Activated T-cell treated with anti-CD3 and anti-CD28 coated beads, Interleukin-2, amount 50 U/mL, for 4 hours (primary cell): ENCODE data around the gene S1PR3. TPM values are rescaled to one million over a fixed set of nuclear protein-coding genes. Genes with fewer than 3 reads are reported as not detected.

Experiments
- ATAC-seq, 2 donors: fragments of 200-7000 bp; cut with Tn5 transposase; one replicate each; pipeline ENCODE4 v1.10.0; 2021
- DNase-seq: peaks from one replicate; pipeline ENCODE4 v3.0.0-alpha.2; 2020
- H3K27me3 Mint-ChIP-seq: one replicate; pipeline ENCODE4 v1.8.0; 2021; ENCODE audit warnings: low read depth, mixed read lengths
- H3K36me3 Mint-ChIP-seq: one replicate; pipeline ENCODE4 v1.8.0; 2022; ENCODE audit warnings: mixed read lengths; ENCODE audit not compliant: insufficient read depth
- H3K4me1 Mint-ChIP-seq: one replicate; pipeline ENCODE4 v1.8.0; 2021; ENCODE audit warnings: low read depth, mixed read lengths
- H3K4me3 Mint-ChIP-seq: one replicate; pipeline ENCODE4 v1.8.0; 2021; ENCODE audit warnings: mild to moderate bottlenecking, moderate library complexity, mixed read lengths
- H3K9me3 Mint-ChIP-seq: one replicate; pipeline ENCODE4 v1.8.0; 2021; ENCODE audit warnings: mixed read lengths
- total RNA-seq, 3 donors: library from RNA; stranded (reverse); gene quantifications; one replicate each; pipeline ENCODE4 v1.2.1, GENCODE V29; 2021

The S1PR3 gene
- total RNA-seq, 3 donors from 2014 or later, result 0.58 to 2.3 (median 1.8) TPM

DNA sequence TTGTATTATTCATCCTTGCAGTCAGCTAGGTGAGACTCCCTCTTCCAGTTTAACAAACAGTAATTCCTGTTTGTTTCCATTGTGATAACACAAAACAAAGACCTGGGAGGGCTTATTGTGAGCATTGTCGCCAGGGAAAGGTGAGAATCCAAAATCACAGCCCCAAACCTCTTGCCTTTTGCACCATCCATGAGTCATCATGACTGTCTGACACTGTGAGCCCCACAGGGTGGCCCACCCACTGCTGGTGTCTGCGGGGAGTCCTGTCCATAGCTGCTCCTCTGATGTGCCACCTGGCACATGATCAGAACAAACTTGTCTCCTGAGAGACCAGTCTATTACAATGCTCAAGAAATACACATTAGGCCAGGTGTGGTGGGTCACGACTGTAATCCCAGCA lies 33.7 kb upstream of the S1PR3 start:
- no peaks in the 10 kb centered on the region for H3K9me3 Mint-ChIP-seq
- H3K27me3 Mint-ChIP-seq, result peaks cover 19% of the 10 kb centered on the region
- ATAC-seq (no peak), DNase-seq (no peak)
- no peaks in the 10 kb centered on the region for H3K4me1 Mint-ChIP-seq
- H3K4me3 Mint-ChIP-seq, result no peak overlapping the region
- H3K36me3 Mint-ChIP-seq, result no peaks in the 10 kb centered on the region

DNA sequence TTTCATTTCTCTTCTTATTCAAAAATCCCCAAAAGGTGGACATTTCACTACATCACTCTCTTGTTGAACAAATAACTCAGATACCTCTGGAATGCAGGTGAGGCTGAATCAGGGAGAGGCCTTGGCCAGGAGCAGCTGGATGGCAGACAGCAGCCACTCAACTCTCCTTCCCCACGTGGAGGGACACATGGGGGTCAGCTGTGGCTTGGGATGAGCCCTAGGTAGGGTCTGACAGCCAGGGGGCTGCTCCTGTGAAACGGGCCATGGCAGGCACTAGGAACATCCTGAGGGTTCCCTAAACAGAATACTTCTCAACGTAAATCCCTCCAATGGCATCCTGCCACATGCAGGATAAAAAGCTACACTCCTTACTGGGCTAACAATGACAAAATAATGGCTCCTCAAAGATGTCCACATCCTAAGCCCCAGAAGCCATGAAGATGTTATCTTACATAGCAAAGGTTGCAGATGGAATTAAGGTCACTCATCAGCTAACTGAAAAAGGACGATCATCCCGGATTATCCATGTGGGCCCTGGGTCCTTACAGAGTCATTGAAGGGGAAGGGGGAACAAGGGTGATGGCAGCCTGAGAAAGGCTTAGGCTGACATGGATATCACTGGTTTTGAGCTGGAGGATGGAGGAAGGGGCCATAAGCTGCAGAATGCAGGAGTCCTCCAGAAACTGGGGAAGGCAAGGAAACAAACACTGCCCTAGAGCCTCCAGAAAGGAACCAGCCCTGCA lies 31.4 kb upstream of the S1PR3 start:
- Mint-ChIP-seq H3K36me3 (no peaks in the 10 kb centered on the region), H3K4me3 (no peak overlapping the region), H3K9me3 (no peaks in the 10 kb centered on the region), H3K27me3 (peaks cover 4% of the 10 kb centered on the region), H3K4me1 (no peaks in the 10 kb centered on the region)
- ATAC-seq (no peak), DNase-seq (no peak)

DNA sequence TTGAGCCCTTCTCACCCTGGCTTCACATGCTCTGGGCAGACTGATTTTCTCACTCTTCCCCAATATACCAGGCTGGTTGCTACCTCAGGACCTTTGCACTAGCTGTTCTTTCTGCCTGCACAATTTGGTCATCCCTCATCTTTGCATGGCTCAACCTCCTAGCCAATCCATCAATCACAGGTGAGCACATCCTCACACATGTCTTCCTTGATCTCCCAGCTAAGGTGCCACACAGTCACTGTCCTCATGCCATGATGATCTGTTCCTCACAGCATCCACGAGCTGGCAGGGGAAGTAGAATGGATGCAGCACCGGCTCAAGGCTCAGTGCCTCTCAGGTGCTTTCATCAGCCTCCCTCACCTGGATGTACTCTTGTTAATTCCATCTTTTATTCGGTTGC lies 30.6 kb upstream of the S1PR3 start:
- ATAC-seq, result no peak
- no peaks in the 10 kb centered on the region for H3K27me3 Mint-ChIP-seq

DNA sequence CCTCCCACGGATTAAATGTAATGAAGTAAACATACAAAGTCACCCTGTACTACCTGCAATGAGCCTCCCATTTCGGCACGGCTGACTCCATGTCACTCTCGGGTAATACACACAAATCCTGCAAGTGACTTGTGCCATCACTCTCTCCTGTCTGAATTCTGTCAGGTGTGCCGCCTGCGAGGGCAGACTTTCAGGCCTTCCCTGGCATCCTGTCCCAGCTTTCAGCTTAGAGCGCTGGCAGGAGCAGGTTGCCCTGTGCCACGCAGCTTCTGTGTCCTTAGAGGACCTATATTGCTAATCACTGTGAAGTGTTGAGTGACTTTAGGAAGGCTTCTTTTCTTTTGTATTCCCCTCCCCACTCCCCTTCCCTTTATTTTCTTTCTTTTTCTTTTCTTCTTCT lies 25.8 kb upstream of the S1PR3 start:
- peaks cover 2% of the 10 kb centered on the region for H3K27me3 Mint-ChIP-seq
- no peaks in the 10 kb centered on the region for H3K9me3 Mint-ChIP-seq
- H3K4me1 Mint-ChIP-seq, result no peaks in the 10 kb centered on the region
- H3K36me3 Mint-ChIP-seq, result no peaks in the 10 kb centered on the region
- H3K4me3 Mint-ChIP-seq, result no peak overlapping the region
- DNase-seq (no peak), ATAC-seq (no peak)

More for the DNA sequence above, 30.6 kb upstream of the S1PR3 start:
- no peak for DNase-seq
- Mint-ChIP-seq H3K4me3 (no peak overlapping the region), H3K4me1 (no peaks in the 10 kb centered on the region), H3K36me3 (no peaks in the 10 kb centered on the region), H3K9me3 (no peaks in the 10 kb centered on the region)

DNA sequence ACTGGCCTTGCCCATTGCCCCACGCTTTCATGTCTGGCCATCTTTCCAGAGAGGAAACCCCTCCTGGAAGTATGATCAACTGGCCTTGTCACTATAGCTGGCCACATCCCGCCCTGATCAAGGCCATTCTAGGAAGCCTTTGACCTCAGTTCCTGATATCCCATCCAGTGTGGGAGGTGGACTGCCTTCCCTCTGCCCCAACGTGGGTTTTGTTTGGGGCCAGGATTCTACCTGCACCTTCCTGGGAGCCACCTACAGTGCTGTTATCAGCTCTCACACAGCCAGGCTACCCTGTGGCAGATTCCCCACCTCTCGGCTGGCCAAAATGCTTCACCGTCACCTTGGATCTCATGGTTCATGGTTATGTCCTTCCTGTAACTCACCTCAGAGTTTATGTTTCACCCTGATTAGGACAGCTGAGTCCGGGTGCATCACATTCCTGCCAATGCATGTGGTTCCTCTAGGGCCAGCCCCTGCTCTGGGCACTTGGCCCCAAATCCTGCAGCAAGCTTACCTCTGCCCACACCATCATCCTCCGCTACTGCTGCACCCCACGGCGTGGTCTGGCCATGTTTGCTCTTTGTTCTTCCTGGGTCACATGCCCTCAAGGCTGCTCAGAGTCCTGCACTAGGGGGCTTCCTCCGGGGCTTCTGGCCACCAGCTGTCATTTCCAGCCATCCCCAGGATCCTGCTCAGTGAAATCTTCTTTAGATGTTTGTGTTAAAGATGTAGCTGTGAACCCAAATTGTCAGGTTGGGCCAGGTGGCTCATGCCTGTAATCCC lies 24.2 kb upstream of the S1PR3 start:
- H3K4me3 Mint-ChIP-seq, result no peak overlapping the region
- H3K4me1 Mint-ChIP-seq, result no peaks in the 10 kb centered on the region
- no peak for DNase-seq
- ATAC-seq, result no peak
- no peaks in the 10 kb centered on the region for H3K36me3 Mint-ChIP-seq
- H3K27me3 Mint-ChIP-seq, result peaks cover 2% of the 10 kb centered on the region
- no peaks in the 10 kb centered on the region for H3K9me3 Mint-ChIP-seq

DNA sequence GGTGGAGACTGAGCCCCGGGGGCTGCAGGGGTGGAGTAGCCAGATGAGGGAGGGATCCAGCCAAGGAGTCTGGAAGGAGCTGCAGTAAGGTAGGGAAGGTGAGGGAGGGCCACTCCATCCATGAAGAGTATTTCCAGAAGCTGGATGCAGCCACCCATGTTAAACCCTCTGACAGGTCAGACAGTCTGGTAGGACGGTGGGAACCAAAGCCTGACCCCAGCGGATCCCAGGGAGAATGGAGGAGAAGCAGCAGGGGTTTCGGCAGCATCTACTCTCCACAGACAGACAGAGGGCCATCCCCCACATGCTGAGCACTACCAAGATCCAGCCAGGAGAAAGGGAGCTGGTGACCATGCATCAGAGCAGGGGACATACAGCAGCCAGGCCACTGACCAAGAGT lies 22.5 kb upstream of the S1PR3 start:
- Mint-ChIP-seq H3K9me3 (no peaks in the 10 kb centered on the region), H3K4me3 (no peak overlapping the region), H3K4me1 (no peaks in the 10 kb centered on the region), H3K27me3 (peaks cover 2% of the 10 kb centered on the region), H3K36me3 (no peaks in the 10 kb centered on the region)
- ATAC-seq (no peak), DNase-seq (no peak)

DNA sequence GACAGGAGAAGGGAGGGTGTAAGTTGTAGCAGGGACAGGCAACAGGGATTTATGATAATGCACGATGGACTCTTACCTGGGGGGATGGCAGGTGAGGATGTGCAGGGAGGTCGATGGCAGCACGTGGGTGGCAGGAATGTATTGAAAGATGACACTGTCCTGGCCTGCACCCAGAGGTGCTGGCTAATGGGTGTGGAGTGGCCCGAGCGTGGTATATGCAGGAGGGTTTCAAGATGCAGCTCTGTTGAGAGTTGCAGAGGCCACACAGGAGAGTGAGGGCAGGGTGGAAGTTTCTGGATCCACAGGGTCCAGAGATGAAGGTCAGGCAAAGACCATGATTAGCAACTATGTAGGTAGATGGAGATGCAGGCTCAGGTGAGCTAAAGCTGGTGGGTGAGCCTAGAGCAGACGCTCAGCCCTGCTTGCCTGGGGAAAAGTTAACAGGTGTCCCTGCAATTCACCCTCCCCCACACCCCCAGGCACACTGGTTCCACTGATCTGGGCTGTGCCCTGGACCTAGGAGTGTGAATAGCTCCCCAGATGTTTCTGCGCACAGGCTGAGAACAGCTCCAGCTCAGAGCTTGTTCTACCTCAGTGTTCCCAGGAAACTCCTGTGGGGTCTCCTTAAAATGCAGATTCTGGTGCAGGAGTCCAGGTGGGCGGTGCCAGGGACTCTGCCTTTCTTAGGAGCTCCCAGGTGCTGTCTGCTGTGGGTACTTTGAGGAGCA lies 21.5 kb upstream of the S1PR3 start:
- no peak for ATAC-seq
- no peaks in the 10 kb centered on the region for H3K4me1 Mint-ChIP-seq
- H3K36me3 Mint-ChIP-seq, result no peaks in the 10 kb centered on the region
- H3K27me3 Mint-ChIP-seq, result peaks cover 2% of the 10 kb centered on the region
- no peak overlapping the region for H3K4me3 Mint-ChIP-seq
- H3K9me3 Mint-ChIP-seq, result no peaks in the 10 kb centered on the region
- no peak for DNase-seq

DNA sequence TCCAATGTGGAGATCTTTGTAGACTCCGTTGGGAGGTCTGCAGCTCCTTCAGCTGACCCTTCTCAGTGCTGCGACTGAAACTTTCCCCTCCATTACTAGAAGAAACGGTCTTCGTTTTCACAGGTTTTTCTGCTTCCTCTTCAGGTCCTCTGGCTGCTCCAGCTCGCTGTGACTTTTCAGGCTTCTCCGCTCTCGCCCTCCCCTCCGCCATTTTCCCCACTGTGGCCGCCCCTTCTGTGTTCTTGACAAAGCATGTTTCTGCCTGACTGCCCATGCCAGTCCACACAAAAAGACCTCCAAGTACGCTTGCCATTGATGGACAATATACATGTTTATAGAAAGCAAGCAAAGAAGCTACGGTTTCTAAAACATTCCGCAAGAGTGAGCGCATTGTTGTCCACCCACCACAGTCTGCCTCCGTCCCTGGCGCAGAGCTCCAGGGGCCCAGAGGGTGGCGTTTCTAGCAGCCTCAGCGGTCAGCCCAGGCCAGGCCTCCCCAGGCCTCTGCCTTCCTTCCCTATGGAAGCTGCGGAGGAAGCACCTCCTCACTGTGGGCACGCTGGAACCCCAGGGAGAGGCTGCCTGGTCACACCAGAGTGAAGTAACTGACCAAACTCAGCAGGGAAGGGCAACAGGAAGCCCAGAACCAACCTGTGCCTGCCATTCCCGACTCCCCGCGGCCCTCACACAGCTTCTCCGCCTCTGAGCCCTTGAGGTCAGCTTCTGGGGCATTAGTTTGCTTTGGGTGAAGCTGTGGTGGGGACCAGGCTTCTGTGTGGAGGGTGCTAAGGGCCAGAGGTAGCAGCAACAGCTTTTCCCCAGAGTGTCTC lies 19.9 kb upstream of the S1PR3 start:
- ATAC-seq, result no peak
- H3K4me1 Mint-ChIP-seq, result no peaks in the 10 kb centered on the region
- H3K36me3 Mint-ChIP-seq, result no peaks in the 10 kb centered on the region
- DNase-seq, result no peak
- no peaks in the 10 kb centered on the region for H3K9me3 Mint-ChIP-seq
- no peak overlapping the region for H3K4me3 Mint-ChIP-seq
- peaks cover 2% of the 10 kb centered on the region for H3K27me3 Mint-ChIP-seq

DNA sequence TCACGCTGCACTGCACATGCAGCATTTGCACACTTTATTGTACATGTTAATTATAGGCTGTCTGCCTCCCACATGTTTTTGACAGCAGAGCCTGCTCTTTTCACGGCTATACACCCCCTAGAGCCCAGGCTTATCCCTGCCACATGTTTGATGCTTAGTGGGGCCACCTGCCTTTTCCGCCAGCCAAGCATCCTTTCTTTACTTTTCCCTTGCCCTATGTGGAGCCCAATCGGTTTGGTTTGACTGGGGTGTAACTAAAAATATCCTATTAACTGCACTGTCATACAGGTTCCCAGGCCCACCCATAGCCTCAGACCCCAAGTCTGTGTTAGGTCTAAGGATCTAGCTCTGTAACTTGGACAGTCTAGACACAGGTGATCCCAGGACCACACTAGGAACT lies 18.9 kb upstream of the S1PR3 start:
- H3K9me3 Mint-ChIP-seq, result no peaks in the 10 kb centered on the region
- no peak overlapping the region for H3K4me3 Mint-ChIP-seq
- H3K4me1 Mint-ChIP-seq, result peaks cover 8% of the 10 kb centered on the region
- DNase-seq (no peak), ATAC-seq (no peak)
- H3K36me3 Mint-ChIP-seq, result no peaks in the 10 kb centered on the region
- peaks cover 6% of the 10 kb centered on the region for H3K27me3 Mint-ChIP-seq

DNA sequence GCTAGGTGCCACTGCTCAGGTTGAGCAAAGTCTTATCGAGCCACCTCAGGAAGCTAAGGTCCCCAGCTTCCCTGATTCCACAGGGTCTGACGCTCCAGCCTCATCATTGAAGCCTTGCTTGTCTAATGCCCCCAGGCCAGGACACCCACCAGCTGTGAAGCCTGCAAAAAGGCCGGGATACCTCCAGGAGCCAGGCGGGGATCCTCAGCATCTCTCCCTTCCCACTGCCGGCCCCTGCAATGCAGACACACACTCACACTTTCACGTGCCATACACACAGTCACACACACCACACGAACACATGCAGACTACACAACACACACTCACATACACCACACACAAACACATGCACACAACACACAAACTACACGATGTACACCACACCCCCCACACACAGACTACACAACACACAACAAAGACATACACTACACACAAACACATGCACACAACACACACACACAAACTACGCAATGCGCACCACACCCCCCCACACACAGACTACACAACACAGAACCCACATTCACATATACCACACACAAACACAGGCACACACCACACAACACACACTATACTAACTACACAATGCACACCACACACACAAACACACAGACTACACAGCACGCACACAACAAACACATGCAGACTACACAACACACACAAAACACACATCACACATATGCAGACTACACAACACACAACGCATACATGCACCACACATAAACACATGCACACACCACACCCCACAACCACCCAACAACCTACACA lies 17.8 kb upstream of the S1PR3 start:
- Mint-ChIP-seq H3K27me3 (peaks cover 13% of the 10 kb centered on the region), H3K4me1 (peaks cover 8% of the 10 kb centered on the region), H3K9me3 (no peaks in the 10 kb centered on the region), H3K4me3 (no peak overlapping the region), H3K36me3 (no peaks in the 10 kb centered on the region)
- no peak for ATAC-seq
- no peak for DNase-seq

DNA sequence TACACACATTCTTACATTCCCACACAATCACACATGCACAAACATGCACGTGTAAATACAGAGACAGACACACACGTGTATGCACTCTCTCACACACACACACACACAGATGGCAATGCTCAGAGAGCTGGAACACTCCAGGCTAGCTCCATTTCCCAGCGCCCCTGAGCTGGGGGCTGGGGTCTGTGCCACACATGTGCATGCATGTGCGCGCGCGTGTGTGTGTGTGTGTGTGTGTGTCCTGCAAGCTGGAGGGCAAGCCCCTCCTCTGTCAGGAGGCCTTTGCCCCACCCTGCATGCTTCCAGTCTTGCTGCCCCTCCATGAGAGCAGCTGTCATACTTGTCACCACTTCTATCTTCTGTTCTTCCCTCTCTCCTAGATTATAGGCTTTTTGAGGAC lies 16.6 kb upstream of the S1PR3 start:
- DNase-seq (no peak), ATAC-seq (no peak)
- Mint-ChIP-seq H3K4me3 (no peak overlapping the region), H3K9me3 (no peaks in the 10 kb centered on the region), H3K36me3 (no peaks in the 10 kb centered on the region), H3K4me1 (peaks cover 8% of the 10 kb centered on the region), H3K27me3 (peaks cover 14% of the 10 kb centered on the region)

DNA sequence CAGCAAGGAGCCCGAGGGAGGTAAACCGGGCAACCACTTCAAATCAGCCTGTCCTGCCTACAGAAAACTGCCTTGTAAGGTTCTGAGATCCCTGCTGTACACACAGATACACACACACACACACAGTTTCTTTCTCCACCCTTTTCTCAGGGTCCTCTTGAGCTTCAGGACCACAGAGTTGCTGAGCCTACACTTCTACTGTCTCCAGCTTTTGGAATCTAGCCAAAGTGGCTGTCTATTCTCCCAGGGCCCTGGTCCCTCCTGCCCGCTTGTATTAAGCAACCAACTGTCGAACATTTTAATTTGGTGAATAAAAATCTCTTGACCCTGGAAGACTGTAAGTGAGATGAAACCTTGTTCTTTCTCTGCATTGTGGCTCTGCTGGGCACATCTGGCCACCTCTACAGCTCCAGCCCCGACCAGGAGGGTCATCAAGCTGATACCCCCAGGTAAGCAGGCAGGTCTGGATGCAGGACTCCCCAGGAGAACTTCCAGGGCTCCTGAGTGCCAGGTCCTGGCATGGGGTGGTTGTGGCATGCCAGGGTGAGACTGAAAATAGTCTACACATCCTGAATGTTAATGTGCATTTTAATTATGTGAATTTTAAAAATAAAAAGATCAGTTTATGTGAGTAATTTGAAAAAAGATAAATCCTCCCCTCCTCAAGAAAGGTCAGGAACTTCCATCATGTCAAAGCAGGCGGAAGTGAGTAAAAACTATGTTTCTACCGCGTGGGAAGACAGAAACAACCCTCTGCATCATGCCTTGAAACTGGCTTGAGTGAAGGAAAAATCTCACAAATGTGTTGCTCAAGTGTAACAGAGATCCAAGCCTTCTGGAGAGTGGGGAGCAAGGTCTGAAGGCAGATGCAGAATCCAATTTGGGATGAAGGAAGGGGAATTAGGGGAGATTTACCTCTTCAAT lies 15.0 kb upstream of the S1PR3 start:
- Mint-ChIP-seq H3K4me3 (no peak overlapping the region), H3K4me1 (peaks cover 8% of the 10 kb centered on the region), H3K36me3 (no peaks in the 10 kb centered on the region), H3K27me3 (peaks cover 13% of the 10 kb centered on the region), H3K9me3 (no peaks in the 10 kb centered on the region)
- ATAC-seq (peak; percentile 43 to 65), DNase-seq (no peak)

DNA sequence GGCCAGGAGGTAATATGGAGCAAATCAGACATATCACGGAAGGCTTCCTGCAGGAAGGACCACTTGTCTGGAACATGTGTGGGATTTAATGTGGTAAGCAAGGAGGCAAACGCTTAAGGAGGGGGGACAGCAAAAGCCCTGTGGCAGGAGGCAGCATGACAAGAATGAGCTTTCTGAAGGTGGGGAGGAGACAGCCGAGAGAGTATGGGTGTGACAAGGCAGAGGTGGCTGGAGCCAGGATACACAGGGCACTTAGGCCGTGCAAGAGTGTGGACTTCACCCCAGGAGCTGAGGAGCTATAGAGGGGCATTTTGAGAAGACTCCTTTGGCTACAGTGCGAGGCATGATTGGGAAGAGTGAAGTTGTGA lies 14.4 kb upstream of the S1PR3 start:
- Mint-ChIP-seq H3K27me3 (peaks cover 13% of the 10 kb centered on the region), H3K36me3 (no peaks in the 10 kb centered on the region), H3K9me3 (no peaks in the 10 kb centered on the region), H3K4me3 (no peak overlapping the region), H3K4me1 (peaks cover 8% of the 10 kb centered on the region)
- DNase-seq (no peak), ATAC-seq (peak in 1 of 2 donors; percentile 30)
